Activated CD8-positive, alpha-beta memory T cell treated with anti-CD3 and anti-CD28 coated beads, Interleukin-2, amount 50 U/mL, for 4 hours (primary cell): ENCODE data around the gene NTM.
"Not testable (repeated sequence)": the region's sequence is repeated elsewhere in the genome, so short reads cannot be mapped to it uniquely, and the experiment has no call there.

ENCODE experiments used
- DNase-seq: peaks from one replicate; pipeline ENCODE4 v3.0.0-alpha.2; 2020

The NTM gene

DNA sequence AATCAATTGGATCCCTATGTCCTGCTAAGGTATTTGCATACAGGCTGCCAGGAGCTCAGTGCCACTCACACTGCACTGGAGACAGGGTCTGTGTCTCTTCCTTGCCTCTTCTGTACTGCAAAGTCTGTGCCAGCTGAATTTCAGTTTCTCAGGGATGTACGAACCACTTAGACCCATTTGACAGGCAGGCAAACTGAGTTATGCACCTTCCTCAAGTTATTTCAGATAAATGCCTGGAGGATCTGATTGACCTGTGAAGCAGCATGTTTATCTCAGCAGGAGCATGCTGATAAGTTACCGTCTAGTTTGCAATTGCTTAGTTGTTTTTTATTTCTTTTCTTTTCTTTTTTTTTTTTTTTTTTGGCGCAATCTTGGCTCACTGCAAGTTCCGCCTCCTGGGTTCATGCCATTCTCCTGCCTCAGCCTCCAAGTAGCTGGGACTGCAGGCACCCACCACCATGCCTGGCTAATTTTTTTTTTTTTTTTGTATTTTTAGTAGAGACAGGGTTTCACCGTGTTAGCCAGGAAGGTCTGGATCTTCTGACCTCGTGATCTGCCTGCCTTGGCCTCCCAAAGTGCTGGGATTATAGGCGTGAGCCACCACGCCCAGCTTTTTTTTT lies 54.0 kb downstream of the NTM start:
- DNase-seq: not testable (repeated sequence)

DNA sequence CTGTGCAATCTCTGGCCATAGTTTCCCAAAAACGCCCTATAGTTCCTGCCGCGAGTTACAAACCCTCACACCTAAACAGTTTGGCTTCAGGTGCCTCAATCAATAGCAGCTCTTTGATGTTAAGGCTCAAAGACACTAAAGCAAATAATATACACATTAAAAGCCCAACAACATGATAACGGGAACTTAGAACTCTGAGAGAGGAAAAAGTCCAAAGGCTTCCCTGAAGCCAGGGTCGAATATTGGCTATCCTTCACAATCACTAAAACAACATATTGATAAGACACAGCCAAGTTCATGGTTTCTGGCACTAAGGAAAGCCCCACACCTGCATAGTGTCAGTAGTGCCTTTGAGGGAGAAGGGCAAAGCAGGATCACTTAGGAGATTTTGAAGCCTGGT lies 54.9 kb downstream of the NTM start:
- DNase-seq: no peak

DNA sequence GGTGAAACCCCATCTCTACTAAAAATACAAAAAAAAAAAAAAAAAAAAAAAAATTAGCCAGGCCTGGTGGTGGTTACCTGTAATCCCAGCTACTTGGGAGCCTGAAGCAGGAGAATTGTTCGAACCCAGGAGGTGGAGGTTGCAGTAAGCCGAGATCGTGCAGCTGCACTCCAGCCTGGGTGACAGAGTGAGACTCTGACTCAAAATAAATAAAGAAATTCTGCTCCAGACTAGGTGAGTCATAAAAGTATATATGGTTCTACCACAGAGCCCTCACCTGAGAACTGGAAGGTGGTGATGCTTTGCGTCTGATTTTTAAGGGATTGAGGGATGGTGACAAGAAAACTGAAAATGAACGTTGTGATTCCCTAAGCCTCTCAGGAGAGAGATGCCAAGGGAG lies 58.4 kb downstream of the NTM start:
- no peak for DNase-seq

DNA sequence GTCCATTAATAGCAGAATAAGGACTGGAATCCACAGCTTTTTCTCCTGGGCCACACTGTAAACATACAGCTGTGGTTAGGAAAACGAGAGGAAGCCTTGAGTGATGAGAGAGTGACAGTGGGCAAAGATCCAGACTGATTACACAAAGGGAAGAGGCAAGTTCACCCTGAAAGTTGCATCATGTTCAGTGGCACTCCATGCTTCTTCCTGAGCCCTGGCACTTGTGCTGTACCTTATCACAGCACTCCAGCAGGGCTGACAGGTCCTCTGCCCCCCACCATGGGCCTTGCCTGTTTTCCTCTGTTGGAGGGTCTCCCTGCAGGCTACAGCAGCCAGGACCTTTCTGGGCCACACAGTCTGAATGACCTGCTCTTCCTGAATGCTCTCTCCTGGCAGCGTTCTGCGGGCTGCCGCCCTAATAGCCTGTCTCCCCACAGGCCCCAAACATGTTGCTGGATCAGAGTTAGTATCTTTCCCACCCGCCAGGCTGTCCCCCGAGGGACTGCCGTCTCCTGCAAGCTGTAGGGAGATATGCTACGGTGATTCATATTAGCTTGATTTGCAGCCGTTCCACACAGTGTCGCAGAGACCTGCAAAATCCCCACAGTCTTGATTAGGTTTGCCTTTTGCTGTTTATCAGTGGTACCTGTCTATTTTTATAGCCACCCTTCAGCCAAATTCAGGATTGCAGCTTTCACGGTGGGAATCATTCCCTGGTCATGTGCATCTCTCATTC lies 60.2 kb downstream of the NTM start:
- no peak for DNase-seq

DNA sequence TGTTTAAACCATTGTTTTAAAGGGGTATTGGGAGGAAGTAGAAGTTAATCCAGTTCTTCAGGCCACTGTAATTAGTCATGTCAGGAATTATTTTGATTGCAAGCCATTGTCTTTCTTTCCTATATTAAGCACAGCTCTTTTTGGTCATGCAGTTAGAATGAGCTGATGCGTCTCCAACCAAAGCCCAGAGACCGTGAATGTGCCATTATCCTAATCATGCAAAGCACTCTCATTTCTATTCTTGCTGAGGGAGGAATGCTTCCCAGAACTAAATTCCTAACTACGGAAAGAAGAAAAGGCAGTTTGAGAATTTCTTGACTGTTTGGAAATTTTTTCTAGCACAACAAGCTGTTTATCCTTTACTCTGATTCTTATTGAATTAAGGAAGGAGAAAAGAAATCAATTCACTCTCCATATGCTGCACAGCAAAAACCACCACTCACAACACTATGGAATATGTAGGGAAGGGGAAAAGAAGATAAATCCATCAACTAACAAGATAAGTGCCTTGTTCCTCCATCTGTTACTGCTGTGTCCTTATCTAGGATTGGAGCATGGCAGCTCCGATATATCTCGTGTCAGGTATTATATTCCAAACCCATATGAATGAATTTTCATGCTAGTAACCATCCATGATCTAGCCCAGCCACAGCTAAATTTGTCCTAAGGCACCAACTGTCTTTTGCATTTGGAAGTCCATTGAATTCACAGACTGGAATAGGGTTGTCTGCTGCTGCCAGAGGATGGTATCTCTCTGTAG lies 70.8 kb downstream of the NTM start:
- no peak for DNase-seq

DNA sequence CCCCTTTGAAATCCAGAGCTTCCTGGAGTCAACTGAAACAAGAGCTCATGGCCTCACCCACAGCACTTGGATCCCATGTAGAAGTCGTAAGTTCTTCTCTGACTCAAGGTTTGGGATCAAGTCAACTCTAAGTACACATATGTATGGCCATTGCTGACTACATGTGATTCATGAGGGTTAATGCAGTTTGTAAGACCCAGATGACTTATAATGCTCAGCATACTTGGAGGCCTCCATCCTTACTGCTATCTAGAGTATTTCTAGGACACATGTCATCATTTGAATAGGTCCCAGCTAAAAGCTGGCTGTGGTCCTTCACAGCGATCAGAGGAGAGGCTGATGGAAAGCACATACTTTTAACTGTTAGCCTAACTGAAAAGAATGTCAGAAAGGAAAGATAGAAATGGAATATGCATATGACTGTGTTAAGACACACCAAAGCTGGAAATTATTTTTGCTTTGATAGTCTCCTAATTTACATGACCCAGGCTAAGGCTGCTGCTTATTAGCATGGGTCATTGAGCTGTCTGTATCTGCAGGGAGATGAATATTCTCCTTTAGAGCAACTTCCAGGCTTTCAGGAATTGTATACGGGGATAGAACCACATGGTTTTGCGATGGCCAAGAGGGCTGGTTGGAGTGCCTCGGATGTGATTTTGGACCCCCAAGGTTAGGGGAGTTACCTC lies 76.3 kb downstream of the NTM start:
- no peak for DNase-seq

DNA sequence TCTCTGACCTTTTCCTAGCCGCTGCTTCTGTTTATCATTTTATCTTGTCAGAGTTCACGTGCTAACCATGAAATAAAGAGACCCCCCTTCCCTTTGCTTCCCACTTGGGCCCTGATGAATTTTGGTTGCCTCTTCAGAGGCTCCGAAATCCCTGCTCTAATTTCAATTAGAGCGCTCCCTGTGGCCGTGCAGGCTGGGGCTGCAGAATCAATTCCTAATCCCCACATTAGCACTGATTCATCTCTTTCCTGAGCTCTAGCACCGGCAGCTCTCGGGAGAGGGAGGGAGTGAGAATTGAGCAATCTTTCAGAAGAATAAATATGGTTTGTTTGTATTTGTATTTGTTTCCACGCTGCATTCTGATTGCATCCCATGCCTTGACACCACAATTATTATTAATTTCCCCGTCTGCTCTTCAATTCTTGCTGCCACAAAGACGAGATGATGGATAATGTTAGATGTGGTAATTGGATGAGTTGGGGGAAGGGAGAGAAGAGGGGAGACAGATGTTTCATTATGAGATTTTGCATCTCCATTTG lies 76.9 kb downstream of the NTM start:
- DNase-seq: no peak

DNA sequence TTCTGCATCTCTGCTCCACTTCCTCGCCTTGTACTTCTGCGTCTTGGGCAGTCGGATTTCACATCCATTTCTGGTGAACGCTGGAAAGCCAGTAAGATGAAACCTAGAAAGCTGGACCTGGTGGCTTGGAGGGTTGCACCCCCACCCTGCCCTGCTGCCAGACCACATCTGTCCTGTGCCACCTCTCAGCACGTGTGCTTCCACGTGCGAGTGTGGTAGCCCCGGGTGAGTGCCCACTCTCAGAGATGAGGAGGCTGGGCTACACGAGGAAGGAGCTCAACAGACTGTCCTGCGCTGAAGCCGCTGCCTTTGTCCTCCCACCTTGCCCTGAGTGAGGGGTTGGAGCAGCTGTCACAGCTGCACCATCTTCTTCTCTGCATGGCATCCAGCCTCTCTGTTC lies 77.5 kb downstream of the NTM start:
- DNase-seq: no peak

DNA sequence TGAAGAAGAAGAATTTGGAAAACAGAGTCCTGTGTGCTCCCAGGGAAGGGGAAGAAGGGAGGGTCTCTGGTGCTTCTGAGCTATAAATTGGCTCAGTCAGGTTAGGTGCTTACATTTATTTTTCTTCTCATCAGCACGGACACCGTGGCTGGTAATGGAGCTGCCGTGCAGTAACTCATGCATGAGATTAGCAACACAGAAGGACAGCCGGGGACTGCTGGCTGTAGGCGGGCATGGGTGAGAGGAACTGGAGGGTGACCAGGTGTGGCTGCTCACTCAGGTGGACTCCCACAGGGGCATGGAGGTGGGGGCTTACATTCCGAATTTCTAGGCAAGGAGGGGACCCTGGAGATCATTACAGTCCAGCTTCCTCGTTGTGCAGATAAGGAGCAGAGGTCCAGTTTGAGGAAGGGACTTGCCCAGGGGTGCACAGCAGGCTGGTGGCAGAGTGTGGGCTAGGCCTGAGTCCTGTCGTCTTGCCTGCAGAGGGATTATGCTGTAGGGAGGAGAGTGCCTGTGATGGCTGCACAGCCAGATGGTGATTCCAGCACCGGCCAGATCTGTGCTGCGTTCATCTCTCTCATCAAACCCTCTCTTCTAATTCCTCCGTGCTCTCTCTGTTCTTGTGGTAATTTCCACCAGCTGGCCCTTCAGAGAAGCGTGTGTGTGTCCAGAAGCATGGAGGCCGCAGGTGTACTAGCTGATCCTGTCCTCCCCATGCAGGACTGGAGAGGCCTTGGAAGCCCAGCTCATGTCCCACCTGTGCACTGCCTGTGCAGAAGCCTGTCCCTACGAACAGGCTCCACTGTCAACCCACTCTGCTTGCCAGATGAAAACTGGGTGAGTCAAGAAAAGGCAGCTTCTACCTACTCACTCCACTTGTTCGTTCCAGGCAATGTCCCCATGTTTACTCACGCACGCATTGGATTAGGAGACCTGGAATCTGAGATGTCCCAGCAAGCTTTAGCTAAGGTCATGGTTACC lies 78.9 kb downstream of the NTM start:
- no peak for DNase-seq

DNA sequence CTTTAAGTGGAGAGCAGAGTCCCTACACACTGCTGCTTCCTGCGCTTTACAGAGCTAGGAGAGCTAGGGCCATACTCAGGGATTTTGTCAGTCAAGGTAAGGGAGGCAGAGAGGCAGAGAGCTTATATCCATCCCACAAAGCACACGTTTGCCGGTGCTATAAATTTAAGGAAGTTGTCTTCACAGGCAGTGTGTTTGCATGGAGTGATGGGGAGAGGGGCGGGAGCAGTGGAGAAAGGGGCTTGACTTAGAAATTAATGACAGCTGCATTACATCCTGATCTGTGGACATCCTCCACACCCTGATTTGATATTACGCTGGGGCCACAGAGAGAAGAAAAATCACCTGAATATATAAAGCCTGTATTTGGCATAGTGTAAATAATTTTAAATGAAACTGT lies 84.1 kb downstream of the NTM start:
- no peak for DNase-seq

DNA sequence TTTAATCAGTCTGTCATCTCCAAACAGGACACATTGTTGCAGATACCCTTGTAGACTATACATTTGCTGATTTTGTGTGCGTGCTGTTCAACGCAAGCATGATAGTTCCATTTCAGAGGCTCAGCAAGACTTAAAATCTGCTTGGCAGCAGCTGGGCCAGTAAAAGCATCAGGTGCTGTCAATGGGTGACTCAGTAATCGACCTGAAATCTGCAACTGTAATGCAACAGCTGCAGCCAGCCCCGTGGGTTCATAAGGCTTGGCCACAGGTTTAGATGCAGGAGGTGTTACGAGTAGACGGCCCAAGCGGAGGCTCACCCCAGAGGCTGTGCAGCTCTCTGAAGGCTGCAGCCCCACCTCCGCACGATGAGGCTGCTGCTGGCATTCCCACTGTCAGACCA lies 84.6 kb downstream of the NTM start:
- no peak for DNase-seq

DNA sequence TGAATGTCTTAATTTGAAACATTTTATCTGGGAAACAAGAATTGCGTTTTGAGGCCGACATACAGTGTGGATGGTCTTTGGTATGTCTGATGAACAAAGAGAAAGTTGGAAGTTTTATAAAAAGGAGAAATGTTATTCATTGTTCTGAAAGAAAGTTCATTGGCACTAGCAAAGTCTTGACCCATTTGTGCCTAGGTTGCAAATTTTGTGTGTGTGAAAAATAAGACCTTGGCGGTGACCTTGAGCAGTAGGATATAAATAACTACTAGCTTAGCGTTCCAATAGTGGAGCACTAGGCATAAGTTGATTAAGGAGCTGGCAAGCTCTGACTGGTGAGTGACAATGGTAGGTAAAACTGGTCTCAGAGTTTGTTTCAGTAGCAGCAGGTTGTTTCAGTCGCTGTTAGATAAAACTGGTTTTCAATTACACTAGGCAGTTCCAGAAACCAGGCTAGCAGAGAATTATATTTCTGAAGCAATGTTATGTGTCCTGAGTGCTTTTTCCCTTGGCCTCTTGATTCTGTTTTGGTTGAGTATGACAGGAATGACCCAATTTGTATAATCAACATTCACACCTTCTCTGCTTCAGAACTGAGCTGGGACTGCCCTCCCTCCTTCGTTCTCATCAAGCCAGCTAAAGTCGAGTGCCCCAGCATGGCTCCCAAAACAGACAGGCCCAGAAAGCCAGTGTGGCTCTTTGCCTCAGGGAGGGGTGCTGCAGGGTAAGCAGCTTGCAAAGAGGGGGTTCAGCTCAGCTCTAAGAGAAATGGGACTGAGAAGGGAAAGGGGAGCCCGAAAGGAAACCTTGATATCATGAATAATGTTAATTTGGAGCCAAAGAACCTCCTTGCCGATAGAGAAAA lies 85.7 kb downstream of the NTM start:
- DNase-seq: no peak

DNA sequence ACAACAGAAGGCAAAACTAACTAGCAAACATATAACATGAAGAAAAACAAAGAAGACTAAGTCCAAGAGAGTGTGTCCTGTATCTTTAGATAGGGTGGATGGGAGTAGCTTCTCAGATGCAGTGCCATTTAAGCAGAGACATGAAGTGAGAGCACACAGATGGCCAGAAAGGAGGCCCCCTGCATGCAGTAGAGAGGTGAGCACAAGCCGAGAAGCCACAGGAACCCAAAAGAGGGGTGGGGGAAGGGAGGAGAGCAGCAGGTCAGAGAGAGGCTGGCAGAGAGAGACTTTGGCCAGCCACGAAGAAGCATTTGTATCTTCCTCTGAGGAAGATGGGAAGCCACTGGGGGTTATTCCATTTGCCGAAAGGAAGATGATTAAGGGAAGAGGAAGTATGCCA lies 86.7 kb downstream of the NTM start:
- DNase-seq: no peak

DNA sequence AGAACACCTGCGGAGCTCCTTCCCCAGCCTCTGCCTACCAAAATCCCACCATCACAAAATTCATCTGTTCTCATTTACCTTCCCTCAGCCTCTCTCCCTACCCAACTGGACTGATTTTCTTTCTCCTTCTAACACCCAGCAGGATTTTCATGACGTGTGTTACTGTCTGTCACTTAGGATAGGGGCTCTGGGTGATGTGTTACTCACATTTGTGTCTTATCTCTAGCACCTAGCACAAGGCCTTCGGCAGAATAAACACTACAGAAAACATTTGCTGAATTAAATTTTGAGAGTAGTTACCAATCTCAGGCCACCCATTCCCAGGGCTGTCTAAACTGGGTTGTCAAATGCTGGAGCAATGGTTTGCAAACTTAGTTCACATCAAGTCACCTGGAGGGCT lies 88.0 kb downstream of the NTM start:
- DNase-seq: no peak

DNA sequence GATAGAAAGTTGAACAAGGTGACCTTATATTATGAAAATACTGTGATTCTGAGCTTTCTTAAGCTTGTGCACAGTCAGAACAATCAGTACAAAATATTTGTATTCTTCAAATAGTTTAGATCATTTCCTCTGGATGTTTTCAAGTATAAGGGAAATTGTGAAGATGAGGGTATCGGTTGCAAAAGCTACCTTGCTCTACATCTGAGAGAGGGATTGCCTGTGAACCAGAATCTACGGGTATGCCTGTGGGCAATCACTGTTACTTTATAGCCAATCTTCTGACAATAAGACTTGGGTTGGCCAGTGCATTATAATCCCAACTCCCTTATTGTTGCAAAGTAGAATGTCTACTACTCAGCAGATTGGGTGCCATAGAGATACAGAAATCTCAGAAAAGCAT lies 90.5 kb downstream of the NTM start:
- no peak for DNase-seq

DNA sequence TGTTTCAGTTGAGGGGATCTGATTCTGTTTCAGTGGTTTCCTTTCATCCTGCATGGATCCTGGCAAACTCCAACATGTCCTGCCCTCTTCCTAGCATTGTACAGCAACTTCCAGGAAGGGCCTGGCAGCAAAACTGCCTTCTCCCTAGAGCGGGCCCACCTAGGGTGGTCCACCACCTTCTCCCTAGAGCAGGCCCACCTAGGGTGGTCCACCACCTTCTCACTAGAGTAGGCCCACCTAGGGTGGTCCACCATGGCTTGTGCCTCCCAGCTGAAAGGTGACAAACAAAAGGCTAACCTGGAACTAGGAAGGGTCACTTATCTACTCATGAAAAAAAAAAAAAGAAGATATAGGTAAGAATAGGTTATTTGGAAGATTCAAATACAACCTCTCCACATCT lies 92.2 kb downstream of the NTM start:
- DNase-seq: no peak

DNA sequence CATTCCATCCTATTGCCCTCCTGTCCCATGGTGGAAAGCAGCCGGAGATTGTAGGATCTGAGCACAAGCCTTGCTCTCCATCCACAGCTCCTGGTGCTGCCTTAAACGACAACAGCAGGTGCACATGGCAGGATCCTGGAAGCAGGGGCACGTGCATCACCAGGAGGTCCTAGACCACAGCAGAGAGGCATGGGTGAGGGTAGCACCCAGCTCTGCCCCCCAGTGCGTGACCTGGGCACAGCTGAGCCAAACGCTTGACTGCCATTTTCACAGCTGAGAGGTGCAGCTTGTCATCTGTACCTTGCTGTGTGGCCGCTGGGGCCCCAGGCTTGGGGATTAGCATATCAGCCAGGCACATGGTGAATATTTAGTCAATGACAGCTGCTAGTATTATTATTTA lies 92.7 kb downstream of the NTM start:
- no peak for DNase-seq

DNA sequence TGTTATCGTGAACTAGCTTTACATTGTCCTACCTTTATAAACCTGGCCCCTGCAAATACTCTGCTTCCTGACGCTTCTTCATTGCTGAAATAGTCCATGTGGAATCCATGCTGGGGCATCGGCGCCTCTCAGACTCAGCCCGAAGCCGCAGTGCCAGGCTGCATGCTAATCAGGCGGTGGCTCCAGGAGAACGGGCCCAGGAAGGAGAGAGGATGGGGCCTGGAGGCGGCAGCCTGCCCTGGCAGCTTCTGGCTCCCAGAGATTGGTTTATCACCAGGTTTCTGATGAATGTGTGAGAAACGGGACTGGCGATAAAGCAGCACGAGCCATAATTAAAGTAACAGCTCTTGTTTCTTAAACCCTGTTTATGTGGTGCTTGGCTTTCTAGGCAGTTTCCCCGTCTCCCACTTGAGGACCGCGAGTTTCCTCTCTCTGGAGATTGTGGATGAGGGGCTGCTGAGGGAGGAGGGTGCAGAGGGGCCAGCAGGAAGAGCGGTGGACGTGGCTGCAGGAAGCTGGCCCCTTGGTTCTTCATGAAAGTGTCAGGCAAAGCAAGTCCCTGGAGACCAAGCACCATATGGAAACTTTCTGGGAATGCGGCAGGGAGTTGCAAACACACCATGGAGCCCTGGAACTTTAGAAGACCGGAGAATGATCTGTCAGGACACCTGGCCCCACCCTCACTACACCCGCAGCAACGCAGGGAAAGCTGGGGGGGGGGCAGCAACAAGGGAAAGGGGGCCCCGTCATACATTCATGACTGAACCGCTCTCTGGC lies 93.4 kb downstream of the NTM start:
- DNase-seq: no peak

DNA sequence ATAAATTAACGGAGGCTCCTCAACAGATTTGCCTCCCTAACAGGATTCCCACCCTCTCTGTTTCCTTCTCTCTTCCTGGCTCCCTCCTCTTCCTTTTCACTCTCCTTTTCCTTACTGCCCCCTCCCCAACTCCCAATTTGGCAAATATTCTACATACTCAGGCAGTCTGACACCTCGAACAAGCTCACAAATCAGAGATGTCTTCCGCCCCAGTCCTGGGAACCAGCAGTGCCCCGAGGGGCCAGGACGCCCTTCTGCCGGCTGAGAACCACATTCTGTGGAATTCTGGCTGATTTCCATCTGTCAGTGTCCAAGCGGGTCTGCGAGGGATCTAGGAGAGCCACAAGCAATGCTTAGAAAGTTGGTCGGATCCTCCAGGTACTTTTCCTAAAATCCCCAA lies 94.0 kb downstream of the NTM start:
- no peak for DNase-seq

DNA sequence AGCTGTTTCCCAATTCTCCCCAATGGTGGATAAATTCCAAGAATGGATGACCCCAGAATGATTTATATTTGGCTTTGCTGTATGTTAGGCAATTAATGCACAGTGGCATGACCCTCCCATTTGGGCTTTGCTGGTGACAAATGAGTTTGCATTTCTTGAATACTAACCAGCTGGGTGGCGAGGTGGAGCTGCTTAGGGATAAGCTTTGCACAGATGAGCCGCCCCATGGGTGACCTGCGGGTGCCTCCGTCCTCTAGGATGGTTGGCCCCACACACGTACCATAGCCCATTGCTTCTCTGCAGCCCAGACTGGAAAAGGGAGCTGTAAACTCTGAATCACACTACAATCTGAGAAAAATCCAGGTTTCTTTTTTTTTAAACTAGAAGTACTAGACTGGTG lies 94.6 kb downstream of the NTM start:
- no peak for DNase-seq
